Ishikawa (cell line): ENCODE results near the gene AEN.

Experiments
- CEBPB ChIP-seq: IDR thresholded peaks from 2 replicates; pipeline ENCODE4 v1.6.1; 2012
- CREB1 ChIP-seq: IDR thresholded peaks from 2 replicates; pipeline ENCODE4 v1.6.1; 2012; ENCODE audit warnings: low read depth
- EGR1 ChIP-seq: IDR thresholded peaks from 2 replicates; pipeline ENCODE4 v1.6.1; 2012
- EP300 ChIP-seq: IDR thresholded peaks from 2 replicates; pipeline ENCODE4 v1.6.1; 2012; ENCODE audit warnings: borderline replicate concordance
- FOXM1 ChIP-seq: IDR thresholded peaks from 2 replicates; pipeline ENCODE4 v1.6.1; 2012; ENCODE audit warnings: low read depth, borderline replicate concordance
- NFIC ChIP-seq: IDR thresholded peaks from 2 replicates; pipeline ENCODE4 v1.6.1; 2012
- RAD21 ChIP-seq: IDR thresholded peaks from 2 replicates; pipeline ENCODE4 v1.6.1; 2012; ENCODE audit warnings: low read depth
- TAF1 ChIP-seq: IDR thresholded peaks from 2 replicates; pipeline ENCODE4 v1.6.1; 2012; ENCODE audit warnings: low read depth, mild to moderate bottlenecking
- TCF12 ChIP-seq: IDR thresholded peaks from 2 replicates; pipeline ENCODE4 v1.6.1; 2012; ENCODE audit warnings: low read depth
- TEAD4 ChIP-seq: IDR thresholded peaks from 2 replicates; pipeline ENCODE4 v1.6.1; 2012
- YY1 ChIP-seq: IDR thresholded peaks from 2 replicates; pipeline ENCODE4 v1.6.1; 2012; ENCODE audit warnings: low read depth
- ZBTB7A ChIP-seq: IDR thresholded peaks from 2 replicates; pipeline ENCODE4 v1.6.1; 2012; ENCODE audit warnings: low read depth
- TF ChIP-seq, protein P1 (sequence below): IDR thresholded peaks from 2 replicates; pipeline ENCODE4 v1.6.1; 2012
- TF ChIP-seq, protein P2 (sequence below): IDR thresholded peaks from 2 replicates; pipeline ENCODE4 v1.6.1; 2012; ENCODE audit warnings: low read depth, mild to moderate bottlenecking
- TF ChIP-seq, protein P3 (sequence below): IDR thresholded peaks from 2 replicates; pipeline ENCODE4 v1.6.1; 2012

AEN gene

DNA sequence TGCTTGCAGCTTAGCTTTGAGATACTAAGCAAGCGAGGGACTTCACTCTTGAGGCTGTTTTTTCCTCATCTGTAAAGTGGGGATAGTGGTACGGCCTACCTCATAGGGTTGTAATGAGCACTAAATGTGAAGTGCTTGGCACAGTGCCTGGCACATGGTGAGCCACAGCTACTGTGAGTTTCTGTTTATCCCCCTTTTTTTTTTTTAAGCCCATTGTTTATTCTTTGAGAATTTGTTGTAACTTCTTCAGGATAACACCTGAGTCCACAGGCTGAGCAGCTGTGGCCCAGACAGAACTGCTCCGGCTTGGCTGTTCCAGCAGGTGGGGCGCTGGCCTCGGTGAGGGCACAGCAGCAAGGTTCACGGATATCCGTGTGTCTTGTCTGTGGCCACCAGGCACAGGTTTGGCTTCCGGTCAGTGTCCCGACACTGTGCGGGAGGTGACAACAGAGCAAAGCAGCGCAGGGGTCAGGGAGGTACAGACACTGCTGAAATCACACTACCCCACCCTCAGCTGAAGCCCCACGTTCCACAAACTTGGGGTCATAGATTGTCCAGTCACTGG lies 10.4 kb downstream of the AEN start:
- TF ChIP-seq TAF1 (no peak), CREB1 (no peak), FOXM1 (no peak), EP300 (no peak), TCF12 (no peak), RAD21 (no peak), TEAD4 (no peak)
- TF ChIP-seq, protein P1, sequence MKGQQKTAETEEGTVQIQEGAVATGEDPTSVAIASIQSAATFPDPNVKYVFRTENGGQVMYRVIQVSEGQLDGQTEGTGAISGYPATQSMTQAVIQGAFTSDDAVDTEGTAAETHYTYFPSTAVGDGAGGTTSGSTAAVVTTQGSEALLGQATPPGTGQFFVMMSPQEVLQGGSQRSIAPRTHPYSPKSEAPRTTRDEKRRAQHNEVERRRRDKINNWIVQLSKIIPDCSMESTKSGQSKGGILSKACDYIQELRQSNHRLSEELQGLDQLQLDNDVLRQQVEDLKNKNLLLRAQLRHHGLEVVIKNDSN: no peak

DNA sequence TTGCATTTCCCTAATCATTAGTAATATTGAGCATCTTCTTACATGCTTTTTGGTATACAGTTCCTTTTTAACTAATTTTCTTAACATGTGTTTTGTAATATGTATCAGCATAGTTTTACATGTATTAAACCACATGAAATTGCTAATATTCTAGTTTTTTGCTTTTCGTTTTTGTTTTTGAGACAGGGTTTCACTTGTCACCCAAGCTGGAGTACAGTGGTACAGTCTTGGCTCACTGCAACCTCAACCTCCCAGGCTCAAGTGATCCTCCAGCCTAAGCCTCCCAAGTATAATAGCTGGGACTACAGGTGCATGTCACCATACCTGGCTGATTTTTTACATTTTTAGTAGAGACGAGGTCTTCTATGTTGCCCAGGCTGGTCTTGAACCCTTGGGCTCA lies 13.3 kb downstream of the AEN start:
- TF ChIP-seq EP300: no peak
- TF ChIP-seq, protein P1: no peak
- no peak for TF ChIP-seq TEAD4
- TF ChIP-seq, protein P2, sequence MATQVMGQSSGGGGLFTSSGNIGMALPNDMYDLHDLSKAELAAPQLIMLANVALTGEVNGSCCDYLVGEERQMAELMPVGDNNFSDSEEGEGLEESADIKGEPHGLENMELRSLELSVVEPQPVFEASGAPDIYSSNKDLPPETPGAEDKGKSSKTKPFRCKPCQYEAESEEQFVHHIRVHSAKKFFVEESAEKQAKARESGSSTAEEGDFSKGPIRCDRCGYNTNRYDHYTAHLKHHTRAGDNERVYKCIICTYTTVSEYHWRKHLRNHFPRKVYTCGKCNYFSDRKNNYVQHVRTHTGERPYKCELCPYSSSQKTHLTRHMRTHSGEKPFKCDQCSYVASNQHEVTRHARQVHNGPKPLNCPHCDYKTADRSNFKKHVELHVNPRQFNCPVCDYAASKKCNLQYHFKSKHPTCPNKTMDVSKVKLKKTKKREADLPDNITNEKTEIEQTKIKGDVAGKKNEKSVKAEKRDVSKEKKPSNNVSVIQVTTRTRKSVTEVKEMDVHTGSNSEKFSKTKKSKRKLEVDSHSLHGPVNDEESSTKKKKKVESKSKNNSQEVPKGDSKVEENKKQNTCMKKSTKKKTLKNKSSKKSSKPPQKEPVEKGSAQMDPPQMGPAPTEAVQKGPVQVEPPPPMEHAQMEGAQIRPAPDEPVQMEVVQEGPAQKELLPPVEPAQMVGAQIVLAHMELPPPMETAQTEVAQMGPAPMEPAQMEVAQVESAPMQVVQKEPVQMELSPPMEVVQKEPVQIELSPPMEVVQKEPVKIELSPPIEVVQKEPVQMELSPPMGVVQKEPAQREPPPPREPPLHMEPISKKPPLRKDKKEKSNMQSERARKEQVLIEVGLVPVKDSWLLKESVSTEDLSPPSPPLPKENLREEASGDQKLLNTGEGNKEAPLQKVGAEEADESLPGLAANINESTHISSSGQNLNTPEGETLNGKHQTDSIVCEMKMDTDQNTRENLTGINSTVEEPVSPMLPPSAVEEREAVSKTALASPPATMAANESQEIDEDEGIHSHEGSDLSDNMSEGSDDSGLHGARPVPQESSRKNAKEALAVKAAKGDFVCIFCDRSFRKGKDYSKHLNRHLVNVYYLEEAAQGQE: no peak
- TF ChIP-seq, protein P3, sequence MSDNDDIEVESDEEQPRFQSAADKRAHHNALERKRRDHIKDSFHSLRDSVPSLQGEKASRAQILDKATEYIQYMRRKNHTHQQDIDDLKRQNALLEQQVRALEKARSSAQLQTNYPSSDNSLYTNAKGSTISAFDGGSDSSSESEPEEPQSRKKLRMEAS: no peak
- no peak for TF ChIP-seq CREB1
- TF ChIP-seq EGR1: no peak
- TF ChIP-seq FOXM1: no peak
- no peak for TF ChIP-seq YY1
- no peak for TF ChIP-seq ZBTB7A
- no peak for TF ChIP-seq CEBPB
- no peak for TF ChIP-seq TAF1
- TF ChIP-seq NFIC: no peak

DNA sequence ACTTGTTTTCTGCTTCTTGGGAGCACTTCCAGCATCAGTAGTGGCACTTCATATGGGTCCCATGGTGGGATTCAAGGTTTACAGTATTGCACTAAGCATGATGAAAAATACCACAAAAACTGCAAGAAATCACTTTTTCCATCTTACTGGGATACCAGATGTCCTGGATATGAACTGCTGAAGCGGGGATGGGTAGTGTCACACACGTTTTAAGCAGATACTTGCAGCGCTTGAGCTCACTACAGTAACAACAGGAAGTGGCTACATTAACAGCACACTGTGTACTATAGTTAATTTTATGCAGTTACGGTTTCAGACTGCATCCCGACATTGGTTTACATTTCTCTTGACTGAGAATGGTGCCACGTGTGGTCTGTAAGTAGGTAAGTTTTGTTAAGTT lies 14.2 kb downstream of the AEN start:
- TF ChIP-seq ZBTB7A (no peak), TAF1 (no peak), EP300 (no peak), TEAD4 (no peak), EGR1 (no peak), RAD21 (no peak), YY1 (no peak), NFIC (no peak), CREB1 (no peak), TCF12 (no peak), FOXM1 (no peak), CEBPB (no peak)
- TF ChIP-seq, protein P3: no peak
- TF ChIP-seq, protein P1: no peak
- TF ChIP-seq, protein P2: no peak

DNA sequence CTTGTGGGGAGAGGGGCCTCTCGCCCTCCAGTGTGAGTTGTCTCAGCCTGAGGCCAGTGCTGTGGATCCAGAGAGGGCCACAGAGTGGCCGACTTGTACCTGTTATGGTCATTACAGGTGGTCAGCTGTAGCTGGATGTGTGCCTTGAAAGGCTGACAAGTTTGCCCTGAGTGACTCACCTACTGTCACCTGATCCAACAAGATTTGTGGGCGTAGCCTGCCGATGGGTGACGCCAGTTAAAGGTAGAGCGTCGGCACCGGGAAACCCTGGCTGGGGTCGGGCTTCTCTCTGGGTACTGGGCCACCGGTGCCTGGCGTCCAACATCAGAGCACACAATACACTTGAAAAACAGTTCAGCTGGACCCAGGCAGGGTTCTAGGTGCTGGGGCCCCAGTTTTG lies 14.9 kb downstream of the AEN start:
- TF ChIP-seq NFIC: peak; percentile 41
- no peak for TF ChIP-seq YY1
- no peak for TF ChIP-seq TCF12
- no peak for TF ChIP-seq ZBTB7A
- TF ChIP-seq CEBPB: 0 out of 2 replicates have a peak, but pooled peaks have one; percentile 15
- TF ChIP-seq FOXM1: no peak
- TF ChIP-seq, protein P1: peak; percentile 82
- TF ChIP-seq RAD21: no peak; the same call in 1 of the 2 replicates

DNA sequence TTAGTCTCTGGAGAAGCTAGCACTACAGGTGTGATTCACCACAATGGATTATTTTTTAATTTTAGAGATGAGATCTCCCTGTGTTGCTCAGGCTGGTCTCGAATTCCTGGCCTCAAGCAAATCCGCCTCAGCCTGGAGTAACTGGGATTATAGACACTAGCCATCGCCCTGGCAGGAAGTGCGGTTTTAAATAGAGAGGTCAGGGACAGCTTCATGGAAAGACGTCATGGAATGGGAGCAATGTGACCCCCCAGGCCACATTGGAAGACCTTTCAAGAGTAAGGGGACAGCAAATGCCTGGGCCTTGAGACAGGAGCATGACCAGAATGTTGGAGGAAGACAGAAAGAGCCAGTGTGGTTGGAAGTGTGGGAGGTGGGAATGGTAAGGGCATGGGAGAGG lies 15.5 kb downstream of the AEN start:
- TF ChIP-seq, protein P2: no peak
